SK-N-SH (cell line): ENCODE measurements around the gene SNRPB. TPM values are rescaled to one million over a fixed set of nuclear protein-coding genes. Genes with fewer than 3 reads are reported as not detected.
A peak's percentile ranks its signal among the peaks of the same experiment; 100 is the strongest.

Experiments
- CTCF ChIA-PET: fragments of 300-600, 350-600 bp; formaldehyde crosslinking; extraction: SDS; loops from one replicate; lab custom pipeline; 2021; lab: Yijun Ruan, JAX
- POLR2A ChIA-PET: fragments of 350-600 bp; sonication (Branson Sonifier 250); formaldehyde crosslinking; extraction: SDS; loops from one replicate; lab custom pipeline; 2020; ENCODE audit warnings: antibody characterized with exemption, inconsistent platforms; lab: Yijun Ruan, JAX
- DNase-seq: peaks from one replicate; pipeline ENCODE4 v3.0.0; 2012
- H2AFZ ChIP-seq: fragments of 200-600 bp; sonication (generic); 2 replicates; pipeline ENCODE4 v1.8.1; 2016; ENCODE audit warnings: antibody characterized with exemption, mild to moderate bottlenecking, low read depth
- H3F3A ChIP-seq: fragments of 200-600 bp; sonication (generic); replicated peaks from 2 replicates; pipeline ENCODE3; 2016; ENCODE audit warnings: antibody characterized with exemption, mild to moderate bottlenecking; ENCODE audit not compliant: insufficient read depth
- H3K27ac ChIP-seq, 2 experiments: fragments of 200-500 bp in 1 of 2; fragments of 200-600 bp in 1 of 2; sonication (Bioruptor generic) in 1 of 2; sonication (generic), shearing (Covaris generic) in 1 of 2; 2 replicates each; pipeline versions ENCODE4 v1.5.1 to v1.6.1; 2014 to 2016; ENCODE audit warnings: low read depth in 2 of 2, inconsistent platforms in 1 of 2, low read length in 1 of 2, mild to moderate bottlenecking in 1 of 2, mixed read lengths in 1 of 2
- H3K27me3 ChIP-seq: fragments of 200-600 bp; sonication (generic), shearing (Covaris generic); 2 replicates; pipeline ENCODE4 v1.6.1; 2016; ENCODE audit warnings: mixed run types; ENCODE audit not compliant: insufficient read depth
- H3K36me3 ChIP-seq, 2 experiments: fragments of 200-500 bp in 1 of 2; fragments of 200-600 bp in 1 of 2; sonication (Bioruptor generic) in 1 of 2; sonication (generic) in 1 of 2; replicated peaks in 1 of 2; 2 replicates each; pipeline versions ENCODE3 to v1.5.1; 2014 to 2016; ENCODE audit warnings: low read length in 1 of 2, mild to moderate bottlenecking in 1 of 2; ENCODE audit not compliant: insufficient read depth in 2 of 2, control insufficient read depth in 1 of 2
- H3K4me1 ChIP-seq, 2 experiments: fragments of 200-500 bp in 1 of 2; fragments of 200-600 bp in 1 of 2; sonication (Bioruptor generic) in 1 of 2; sonication (generic), shearing (Covaris generic) in 1 of 2; 2 replicates each; pipeline versions ENCODE4 v1.5.1 to v1.6.1; 2014 to 2016; ENCODE audit warnings: low read depth in 1 of 2, low read length in 1 of 2, mixed run types in 1 of 2; ENCODE audit not compliant: insufficient read depth in 2 of 2, control insufficient read depth in 1 of 2
- H3K4me2 ChIP-seq: fragments of 200-600 bp; sonication (generic), shearing (Covaris generic); 2 replicates; pipeline ENCODE4 v1.6.1; 2017; ENCODE audit warnings: mixed run types
- H3K4me3 ChIP-seq, 2 experiments: fragments of 200-500 bp in 1 of 2; fragments of 200-600 bp in 1 of 2; sonication (Bioruptor generic) in 1 of 2; sonication (generic), shearing (Covaris generic) in 1 of 2; 2 replicates each; pipeline versions ENCODE4 v1.5.1 to v1.8.1; 2014 to 2016; ENCODE audit warnings: low read depth in 2 of 2, inconsistent platforms in 1 of 2, low read length in 1 of 2, mild to moderate bottlenecking in 1 of 2, mixed read lengths in 1 of 2, moderate library complexity in 1 of 2
- H3K79me2 ChIP-seq: fragments of 200-600 bp; sonication (generic); 2 replicates; pipeline ENCODE4 v1.8.1; 2017; ENCODE audit warnings: mild to moderate bottlenecking; ENCODE audit not compliant: insufficient read depth
- H3K9ac ChIP-seq: fragments of 200-600 bp; sonication (generic); 2 replicates; pipeline ENCODE4 v1.6.1; 2017; ENCODE audit warnings: mixed run types
- H3K9me2 ChIP-seq: fragments of 200-600 bp; sonication (generic); 2 replicates; pipeline ENCODE4 v1.6.1; 2017; ENCODE audit warnings: mixed run types
- H3K9me3 ChIP-seq: fragments of 200-600 bp; sonication (generic); 2 replicates; pipeline ENCODE4 v1.6.1; 2017; ENCODE audit warnings: mixed run types, mild to moderate bottlenecking, moderate library complexity
- H4K20me1 ChIP-seq: fragments of 200-600 bp; sonication (generic); 2 replicates; pipeline ENCODE4 v1.6.1; 2017; ENCODE audit warnings: mild to moderate bottlenecking, mixed run types; ENCODE audit not compliant: insufficient read depth
- EZH2phosphoT487 ChIP-seq: fragments of 200-600 bp; sonication (generic); IDR thresholded peaks from 2 replicates; pipeline ENCODE4 v1.6.1; 2017; ENCODE audit warnings: low read depth, mixed run types, mild to moderate bottlenecking, antibody characterized with exemption, moderate library complexity, borderline replicate concordance
- GATA2 ChIP-seq: sonication (generic); formaldehyde crosslinking; IDR thresholded peaks from 2 replicates; pipeline ENCODE4 v1.5.0; 2020; ENCODE audit warnings: mild to moderate bottlenecking, missing genetic modification reagents
- IRF3 ChIP-seq: fragments of 150-350 bp; IDR thresholded peaks from 2 replicates; pipeline ENCODE4 v1.6.1; 2016; ENCODE audit warnings: mild to moderate bottlenecking, low read depth, low read length
- MAX ChIP-seq: IDR thresholded peaks from 2 replicates; pipeline ENCODE4 v1.4.0; 2012; ENCODE audit warnings: low read depth
- NFIC ChIP-seq: IDR thresholded peaks from 2 replicates; pipeline ENCODE4 v1.4.0; 2012; ENCODE audit warnings: borderline replicate concordance
- USF1 ChIP-seq: IDR thresholded peaks from 2 replicates; pipeline ENCODE4 v1.4.0; 2012; ENCODE audit warnings: low read depth, borderline replicate concordance
- WGBS: methylation state at CpG from one replicate; pipeline ENCODE4 v1.1.6; 2017; ENCODE audit warnings: low lambda C conversion rate; 5-methylcytosine and 5-hydroxymethylcytosine counted together
- polyA plus RNA-seq, 3 experiments: library from polyadenylated mRNA; depleted of rRNA; stranded (reverse); fragments of >200 nt; gene quantifications; 2 replicates each; pipeline ENCODE4 v1.2.3, GENCODE V29; 2012

Gene SNRPB
- polyA plus RNA-seq, 1 of the 3 experiments (the other 2 are of a cell fraction), result 455 TPM

GRCh38 chr20:2485661-2486060, 15.1 kb upstream of the SNRPB start:
- H3K4me3 ChIP-seq, result no peak overlapping the region
- no peak overlapping the region for H3K9ac ChIP-seq
- H3K4me1 ChIP-seq, result no peaks in the 10 kb centered on the region
- 76% methylated on average over 4 of the region's 4 CpGs for WGBS
- no peaks in the 10 kb centered on the region for H4K20me1 ChIP-seq
- ChIA-PET CTCF (no interaction called here), POLR2A (no interaction called here)
- no peak overlapping the region for H2AFZ ChIP-seq
- H3K4me2 ChIP-seq, result no peak overlapping the region
- no peaks in the 10 kb centered on the region for H3F3A ChIP-seq
- DNase-seq, result no peak
- no peaks in the 10 kb centered on the region for H3K9me3 ChIP-seq
- no peak overlapping the region for H3K27ac ChIP-seq
- H3K79me2 ChIP-seq, result no peaks in the 10 kb centered on the region
- peaks cover 75 to 85% of the 10 kb centered on the region in 2 experiments for H3K36me3 ChIP-seq
- no peaks in the 10 kb centered on the region for H3K9me2 ChIP-seq
- TF ChIP-seq GATA2, result no peak
- no peak for TF ChIP-seq IRF3
- no peak for TF ChIP-seq USF1
- H3K27me3 ChIP-seq, result no peaks in the 10 kb centered on the region

DNA sequence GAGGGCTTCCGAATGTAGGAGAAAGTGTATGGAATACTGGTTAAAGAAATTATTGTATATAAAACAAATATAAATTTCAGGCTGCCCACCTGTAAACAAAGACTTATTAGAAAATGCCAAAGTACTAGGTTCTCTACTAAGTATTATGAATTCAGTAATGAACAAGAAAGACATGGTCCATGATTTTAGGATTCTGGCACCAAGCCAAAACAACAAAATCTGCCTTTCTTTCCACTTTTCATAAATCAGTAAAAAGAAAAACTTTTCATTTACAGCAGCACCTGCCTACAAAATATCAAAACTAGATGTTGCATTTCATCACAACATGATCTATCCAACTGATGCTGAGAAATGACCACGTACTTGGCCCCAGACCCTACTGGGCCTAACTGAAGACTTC, 14.5 kb upstream of the SNRPB start:
- H3K4me3 ChIP-seq, result no peak overlapping the region
- CTCF ChIA-PET, result no interaction called here

GRCh38 chr20:2483504-2483903, 12.9 kb upstream of the SNRPB start:
- Histone ChIP-seq H3K79me2 (no peaks in the 10 kb centered on the region), H3K36me3 (peaks cover 61 to 76% of the 10 kb centered on the region in 2 experiments), H4K20me1 (no peaks in the 10 kb centered on the region), H3K27me3 (no peaks in the 10 kb centered on the region), H3K9ac (no peak overlapping the region), H2AFZ (no peak overlapping the region), H3K27ac (no peak overlapping the region), H3F3A (no peaks in the 10 kb centered on the region), H3K4me3 (no peak overlapping the region), H3K4me2 (no peak overlapping the region), H3K9me3 (no peaks in the 10 kb centered on the region), H3K4me1 (no peaks in the 10 kb centered on the region), H3K9me2 (no peaks in the 10 kb centered on the region)
- DNase-seq, result no peak
- 95% methylated on average over 12 of the region's 12 CpGs for WGBS
- ChIA-PET POLR2A (interaction anchor here (1.7 kb wide), 1 partner anchor 11 kb away, joined by 4 read pairs; no protein-coding TSS in a partner anchor), CTCF (no interaction called here)
- no peak for TF ChIP-seq MAX
- TF ChIP-seq, all 33 proteins: peak for 0

More for the DNA sequence above, 14.5 kb upstream of the SNRPB start:
- Histone ChIP-seq H3K36me3 (peaks cover 69 to 88% of the 10 kb centered on the region in 2 experiments), H4K20me1 (no peaks in the 10 kb centered on the region), H3K4me1 (no peaks in the 10 kb centered on the region), H3K9me2 (no peaks in the 10 kb centered on the region), H3K27ac (no peak overlapping the region), H3F3A (no peaks in the 10 kb centered on the region), H3K9me3 (no peaks in the 10 kb centered on the region), H3K79me2 (no peaks in the 10 kb centered on the region), H3K9ac (no peak overlapping the region), H2AFZ (no peak overlapping the region), H3K4me2 (no peak overlapping the region), H3K27me3 (no peaks in the 10 kb centered on the region)
- DNase-seq, result no peak
- WGBS, result 99% methylated on average over 2 of the region's 2 CpGs
- POLR2A ChIA-PET, result interaction anchor here (1.7 kb wide), 1 partner anchor 9 kb away, joined by 4 read pairs; no protein-coding TSS in a partner anchor
- TF ChIP-seq NFIC (peak; percentile 18; the same call in 1 of the 2 replicates), EZH2phosphoT487 (no peak)
